ENCODE results near the gene PRRG3. TPM values are rescaled to one million over a fixed set of nuclear protein-coding genes. Genes with fewer than 3 reads are reported as not detected.
A peak's percentile ranks its signal among the peaks of the same experiment; 100 is the strongest.

PRRG3 gene
- total RNA-seq, 1 experiment from 2014 or later: not detected

DNA sequence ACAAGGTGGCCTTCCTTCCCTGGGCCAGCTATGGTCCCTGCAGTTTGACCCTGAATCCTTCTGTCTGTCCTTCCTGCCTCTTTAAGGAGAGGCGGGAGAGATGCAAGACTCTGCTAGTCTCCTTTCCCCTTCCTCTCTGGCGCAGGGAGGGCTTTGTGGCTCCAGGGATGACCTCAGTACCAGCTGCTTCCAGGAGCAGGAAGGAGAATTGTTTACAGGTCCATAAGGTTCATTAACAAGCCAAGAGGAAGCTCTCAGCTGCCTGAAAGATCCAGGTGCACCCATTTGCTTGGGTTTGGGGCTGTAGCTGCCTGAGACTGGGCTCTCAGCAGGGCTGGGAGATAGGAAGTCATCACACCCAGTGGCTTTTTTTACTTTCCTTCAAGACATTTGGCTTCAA, 16.5 kb downstream of the PRRG3 start:
- no peak for DNase-seq (ENCODE audit: unreplicated experiment)
- H3K4me1 Mint-ChIP-seq (ENCODE audit: insufficient read depth, unreplicated experiment): no peaks in the 10 kb centered on the region
- H3K4me3 Mint-ChIP-seq (ENCODE audit: unreplicated experiment): no peak overlapping the region
- TF ChIP-seq, protein P1, sequence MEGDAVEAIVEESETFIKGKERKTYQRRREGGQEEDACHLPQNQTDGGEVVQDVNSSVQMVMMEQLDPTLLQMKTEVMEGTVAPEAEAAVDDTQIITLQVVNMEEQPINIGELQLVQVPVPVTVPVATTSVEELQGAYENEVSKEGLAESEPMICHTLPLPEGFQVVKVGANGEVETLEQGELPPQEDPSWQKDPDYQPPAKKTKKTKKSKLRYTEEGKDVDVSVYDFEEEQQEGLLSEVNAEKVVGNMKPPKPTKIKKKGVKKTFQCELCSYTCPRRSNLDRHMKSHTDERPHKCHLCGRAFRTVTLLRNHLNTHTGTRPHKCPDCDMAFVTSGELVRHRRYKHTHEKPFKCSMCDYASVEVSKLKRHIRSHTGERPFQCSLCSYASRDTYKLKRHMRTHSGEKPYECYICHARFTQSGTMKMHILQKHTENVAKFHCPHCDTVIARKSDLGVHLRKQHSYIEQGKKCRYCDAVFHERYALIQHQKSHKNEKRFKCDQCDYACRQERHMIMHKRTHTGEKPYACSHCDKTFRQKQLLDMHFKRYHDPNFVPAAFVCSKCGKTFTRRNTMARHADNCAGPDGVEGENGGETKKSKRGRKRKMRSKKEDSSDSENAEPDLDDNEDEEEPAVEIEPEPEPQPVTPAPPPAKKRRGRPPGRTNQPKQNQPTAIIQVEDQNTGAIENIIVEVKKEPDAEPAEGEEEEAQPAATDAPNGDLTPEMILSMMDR (IDR thresholded peaks at IDR 0.05; ENCODE audit: unreplicated experiment): no peak
- no peaks in the 10 kb centered on the region for H3K36me3 Mint-ChIP-seq (ENCODE audit: insufficient read depth, unreplicated experiment)
- CTCF ChIA-PET: no interaction called here
- H3K27me3 Mint-ChIP-seq (ENCODE audit: insufficient read depth, unreplicated experiment): peaks cover 2% of the 10 kb centered on the region
- no TSS peak for BruUV-seq (replicated peaks)
- H3K27ac Mint-ChIP-seq (ENCODE audit: low read depth, unreplicated experiment): no peak overlapping the region
- H3K9me3 Mint-ChIP-seq (ENCODE audit: unreplicated experiment): no peaks in the 10 kb centered on the region
- POLR2A ChIA-PET: no interaction called here
- intact Hi-C loops (cut with micrococcal nuclease): loop anchor here (2.0 kb wide), 1 partner anchor 925 kb away; the partner anchor contains the start of gene GABRQ

DNA sequence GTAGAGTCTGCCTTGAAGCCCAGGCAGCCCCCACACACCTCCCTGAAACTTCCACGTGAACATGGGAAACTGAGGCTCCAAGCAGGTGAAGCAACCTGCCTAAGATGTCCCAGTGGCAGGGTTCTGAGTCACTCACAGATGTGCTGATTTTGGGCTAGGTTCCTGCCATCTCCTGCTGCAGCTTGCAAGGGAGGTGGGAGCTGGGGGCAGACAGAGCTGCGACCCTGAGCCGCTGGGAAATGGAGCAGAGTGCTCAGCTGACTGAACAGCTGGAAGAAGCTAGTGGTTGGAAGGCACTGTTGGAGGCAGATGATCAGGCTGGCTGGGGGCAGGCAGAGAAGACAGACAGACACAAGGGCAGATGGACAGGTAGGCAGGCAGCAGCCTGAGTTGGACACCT, 17.0 kb downstream of the PRRG3 start:
- BruUV-seq (replicated peaks): no TSS peak
- Mint-ChIP-seq H3K4me1 (ENCODE audit: insufficient read depth, unreplicated experiment) (no peaks in the 10 kb centered on the region), H3K27me3 (ENCODE audit: insufficient read depth, unreplicated experiment) (peaks cover 7% of the 10 kb centered on the region), H3K27ac (ENCODE audit: low read depth, unreplicated experiment) (no peak overlapping the region), H3K9me3 (ENCODE audit: unreplicated experiment) (peaks cover under 1% of the 10 kb centered on the region), H3K36me3 (ENCODE audit: insufficient read depth, unreplicated experiment) (no peaks in the 10 kb centered on the region), H3K4me3 (ENCODE audit: unreplicated experiment) (no peak overlapping the region)
- DNase-seq (ENCODE audit: unreplicated experiment): no peak
- TF ChIP-seq, protein P1 (IDR thresholded peaks at IDR 0.05; ENCODE audit: unreplicated experiment): no peak
- ChIA-PET CTCF (interaction anchor here (0.6 to 1.4 kb wide), 2 partner anchors 924 to 944 kb away, joined by 3 to 6 read pairs; no protein-coding TSS in a partner anchor), POLR2A (no interaction called here)
- intact Hi-C loops (cut with micrococcal nuclease): loop anchor here (2.0 kb wide), 1 partner anchor 925 kb away; the partner anchor contains the start of gene GABRQ

DNA sequence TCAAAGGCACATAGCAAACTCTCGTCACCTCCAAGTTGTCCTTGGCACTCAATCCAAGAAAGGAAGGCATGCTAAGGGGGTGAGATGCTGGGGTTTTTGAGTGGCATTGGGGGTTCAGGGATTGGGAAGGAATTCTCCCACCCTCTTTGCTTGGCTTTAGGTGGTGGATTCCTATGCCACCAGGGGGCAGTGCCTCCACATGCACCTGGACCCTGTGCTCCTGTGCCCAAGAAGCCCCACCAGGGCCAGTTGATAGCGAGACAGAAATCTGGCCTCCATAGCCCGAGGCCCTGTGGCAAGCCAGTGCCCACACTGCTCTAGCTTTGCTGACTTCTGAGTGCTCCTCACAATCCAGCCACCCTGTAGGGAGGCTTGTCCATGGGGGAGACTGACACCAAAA, 18.6 kb downstream of the PRRG3 start:
- H3K36me3 Mint-ChIP-seq (ENCODE audit: insufficient read depth, unreplicated experiment): no peaks in the 10 kb centered on the region
- TF ChIP-seq, protein P1 (IDR thresholded peaks at IDR 0.05; ENCODE audit: unreplicated experiment): peak; percentile 33
- no peaks in the 10 kb centered on the region for H3K4me1 Mint-ChIP-seq (ENCODE audit: insufficient read depth, unreplicated experiment)
- intact Hi-C loops (cut with micrococcal nuclease): loop anchor here (2.0 kb wide), 1 partner anchor 923 kb away; the partner anchor contains the start of gene GABRQ
- ChIA-PET CTCF (interaction anchor here (0.6 to 1.2 kb wide), 6 partner anchors 9 to 1217 kb away, joined by 3 to 4 read pairs (median 3); no protein-coding TSS in a partner anchor), POLR2A (no interaction called here)
- peak; percentile 47 for DNase-seq (ENCODE audit: unreplicated experiment)
- peaks cover 9% of the 10 kb centered on the region for H3K9me3 Mint-ChIP-seq (ENCODE audit: unreplicated experiment)
- H3K27me3 Mint-ChIP-seq (ENCODE audit: insufficient read depth, unreplicated experiment): peaks cover 15% of the 10 kb centered on the region
- no peak overlapping the region for H3K4me3 Mint-ChIP-seq (ENCODE audit: unreplicated experiment)
- no TSS peak for BruUV-seq (replicated peaks)
- no peak overlapping the region for H3K27ac Mint-ChIP-seq (ENCODE audit: low read depth, unreplicated experiment)

DNA sequence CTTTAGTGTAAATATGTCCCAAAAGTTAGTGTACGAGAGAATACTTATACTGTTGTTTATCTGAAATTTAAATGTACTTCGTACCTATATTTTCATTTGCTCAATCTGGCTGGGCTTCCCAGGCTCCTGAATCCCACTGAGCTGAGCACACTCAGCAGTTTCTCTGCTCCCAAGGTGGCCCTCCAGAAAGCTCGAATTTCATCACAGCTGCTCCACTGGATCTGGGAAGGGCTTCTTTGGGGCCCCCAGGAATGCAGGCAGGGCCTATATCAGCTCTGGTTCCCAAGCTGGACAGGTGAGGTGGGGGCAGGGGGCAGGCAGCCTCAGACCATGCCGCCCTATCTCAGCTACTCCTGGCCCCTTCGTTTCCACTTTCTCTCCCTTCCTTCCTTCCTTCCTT, 19.1 kb downstream of the PRRG3 start:
- CTCF ChIA-PET: interaction anchor here (0.6 to 1.2 kb wide), 4 partner anchors 9 to 20 kb away, joined by 3 to 5 read pairs (median 4); no protein-coding TSS in a partner anchor
- Mint-ChIP-seq H3K4me3 (ENCODE audit: unreplicated experiment) (no peak overlapping the region), H3K36me3 (ENCODE audit: insufficient read depth, unreplicated experiment) (no peaks in the 10 kb centered on the region), H3K4me1 (ENCODE audit: insufficient read depth, unreplicated experiment) (no peaks in the 10 kb centered on the region), H3K9me3 (ENCODE audit: unreplicated experiment) (peaks cover 9% of the 10 kb centered on the region), H3K27me3 (ENCODE audit: insufficient read depth, unreplicated experiment) (peaks cover 15% of the 10 kb centered on the region), H3K27ac (ENCODE audit: low read depth, unreplicated experiment) (no peak overlapping the region)
- intact Hi-C loops (cut with micrococcal nuclease): no loop called here
- no peak for DNase-seq (ENCODE audit: unreplicated experiment)
- POLR2A ChIA-PET: no interaction called here
- TF ChIP-seq, protein P1 (IDR thresholded peaks at IDR 0.05; ENCODE audit: unreplicated experiment): no peak
- BruUV-seq (replicated peaks): no TSS peak
